GM19438 (cell line): ENCODE measurements around the gene ITGA2.
A peak's percentile ranks its signal among the peaks of the same experiment; 100 is the strongest.

Experiments used
- ATAC-seq: cut with Tn5 transposase; IDR thresholded peaks from one replicate; pipeline ENCODE4 v1.9.1; 2021; ENCODE audit warnings: low read depth; ENCODE audit not compliant: unreplicated experiment

The ITGA2 gene

DNA sequence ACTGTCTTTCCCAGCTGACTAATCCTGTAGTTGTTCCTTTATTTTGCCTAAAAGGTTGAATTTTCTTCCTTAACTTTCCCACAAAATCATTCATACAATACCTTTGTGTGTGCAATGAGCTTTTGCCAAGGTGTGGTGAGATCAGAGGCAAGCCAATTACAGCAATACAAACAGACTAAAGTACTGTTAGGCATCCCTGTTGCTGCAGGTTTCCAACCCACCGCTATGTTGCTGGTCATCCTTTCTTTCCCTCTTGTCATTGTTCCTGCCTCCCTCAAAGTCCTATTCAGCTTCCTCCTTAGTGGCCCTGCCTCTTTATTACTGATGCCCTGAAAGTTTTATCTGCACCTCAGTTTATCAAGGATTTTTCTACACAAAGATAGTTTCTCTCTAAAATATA, 22.1 kb downstream of the ITGA2 start:
- no peak for ATAC-seq

DNA sequence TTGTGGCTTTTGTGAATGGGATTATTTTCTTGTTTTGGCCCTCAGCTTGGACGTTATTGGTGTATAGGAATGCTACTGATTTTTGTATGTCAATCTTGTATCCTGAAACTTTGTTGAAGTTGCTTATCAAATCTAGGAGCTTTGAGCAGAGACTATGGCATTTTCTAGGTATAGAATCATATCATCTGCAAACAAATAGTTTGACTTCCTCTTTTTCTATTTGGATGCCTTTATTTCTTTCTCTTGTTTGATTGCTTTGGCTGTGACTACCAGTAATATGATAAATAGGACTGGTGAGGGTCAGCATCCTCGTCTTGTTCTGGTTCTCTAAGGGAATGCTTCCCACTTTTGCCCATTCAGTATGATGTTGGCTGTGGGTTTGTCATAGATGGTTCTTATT, 24.7 kb downstream of the ITGA2 start:
- ATAC-seq = no peak

DNA sequence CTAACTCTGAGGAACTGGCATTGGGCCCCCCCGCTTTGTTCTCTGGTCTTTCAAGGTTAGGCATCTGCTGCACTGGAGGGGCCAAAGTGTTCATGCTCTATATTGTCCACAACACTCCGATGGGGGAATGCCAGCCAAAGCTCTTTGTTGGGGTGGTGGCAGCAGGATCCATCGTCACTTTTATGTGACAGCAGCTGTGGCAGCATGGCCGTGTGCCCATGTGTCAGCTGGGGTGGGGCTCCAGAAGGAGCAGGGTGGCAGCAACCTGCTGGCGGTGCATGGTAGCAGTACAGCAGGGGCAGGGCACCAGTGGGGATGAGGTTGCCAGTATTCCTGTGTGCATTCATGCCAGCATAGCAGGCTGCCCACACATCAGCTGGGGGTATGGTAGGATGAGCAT, 28.2 kb downstream of the ITGA2 start:
- ATAC-seq = no peak

DNA sequence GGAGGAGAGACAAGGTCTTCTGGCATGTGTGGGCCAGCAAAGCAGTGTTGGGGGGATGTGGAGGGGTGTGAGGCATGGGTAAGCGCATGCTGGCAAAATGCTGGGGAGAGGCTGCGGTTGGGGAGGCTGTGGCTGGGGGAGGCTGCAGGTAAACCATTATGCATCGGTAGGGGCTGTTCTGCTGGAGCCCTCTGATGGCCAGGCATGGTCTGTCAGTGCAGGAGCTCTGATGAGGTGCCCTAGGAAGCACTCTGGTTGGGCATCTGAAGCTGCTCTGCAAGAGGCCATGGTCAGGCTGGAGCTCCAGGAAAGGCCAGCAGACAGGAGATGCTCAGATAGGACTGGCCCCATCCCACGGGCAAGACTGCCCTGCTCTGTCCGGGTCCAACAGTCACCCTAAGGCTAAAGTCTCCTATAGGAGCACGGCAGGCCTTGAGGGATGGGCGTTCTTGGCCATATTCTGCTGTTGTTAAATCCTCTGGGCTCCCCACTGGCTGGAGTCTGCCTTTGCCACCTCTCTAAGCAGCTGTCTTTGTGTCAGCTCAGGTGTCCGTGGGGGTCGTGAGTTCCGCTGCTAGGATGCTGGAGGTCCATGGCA, 28.7 kb downstream of the ITGA2 start:
- no peak for ATAC-seq

DNA sequence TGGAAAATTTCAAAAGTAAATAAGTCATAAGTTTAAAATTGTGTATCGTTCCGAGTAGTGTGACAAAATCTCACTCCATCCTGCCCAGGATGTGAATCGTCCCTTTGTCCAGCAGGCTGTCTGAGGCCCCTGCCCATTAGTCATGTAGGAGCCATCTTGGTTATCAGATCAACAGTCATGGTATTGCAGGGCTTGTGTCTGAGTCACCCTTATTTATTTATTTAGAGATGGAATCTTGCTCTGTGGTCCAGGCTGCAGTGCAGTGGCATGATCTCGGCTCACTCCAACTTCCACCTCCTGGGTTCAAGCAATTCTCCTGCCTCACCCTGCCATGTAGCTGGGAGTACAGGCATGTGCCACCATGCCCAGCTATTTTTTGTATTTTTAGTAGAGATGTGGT, 30.2 kb downstream of the ITGA2 start:
- no peak for ATAC-seq

DNA sequence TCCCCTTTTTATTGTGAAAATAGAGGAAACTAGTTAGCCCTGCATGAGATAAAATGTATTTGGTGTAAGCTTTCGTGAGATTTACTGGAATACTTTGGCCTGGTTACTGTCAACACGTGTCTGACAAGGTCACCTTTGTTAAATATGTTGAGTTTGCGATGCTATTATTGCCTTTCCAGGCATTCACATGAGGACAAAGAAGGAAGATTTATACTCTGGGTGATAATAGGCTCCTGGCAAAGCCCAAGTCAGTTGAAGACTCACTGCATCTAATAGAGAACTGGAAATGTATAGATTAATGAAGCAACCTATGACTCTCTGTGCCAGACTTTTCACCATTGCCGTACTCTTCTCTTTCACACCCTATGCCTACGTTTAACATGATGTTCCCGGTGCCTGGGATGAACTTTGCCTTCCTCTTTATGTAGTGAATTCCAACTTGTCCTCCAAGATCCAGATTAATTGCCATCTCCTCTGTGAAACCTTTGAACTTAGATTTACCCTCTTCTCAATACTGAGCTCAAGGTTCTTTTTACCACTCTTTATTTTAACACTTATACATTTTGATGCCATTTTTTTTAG, 33.9 kb downstream of the ITGA2 start:
- no peak for ATAC-seq

DNA sequence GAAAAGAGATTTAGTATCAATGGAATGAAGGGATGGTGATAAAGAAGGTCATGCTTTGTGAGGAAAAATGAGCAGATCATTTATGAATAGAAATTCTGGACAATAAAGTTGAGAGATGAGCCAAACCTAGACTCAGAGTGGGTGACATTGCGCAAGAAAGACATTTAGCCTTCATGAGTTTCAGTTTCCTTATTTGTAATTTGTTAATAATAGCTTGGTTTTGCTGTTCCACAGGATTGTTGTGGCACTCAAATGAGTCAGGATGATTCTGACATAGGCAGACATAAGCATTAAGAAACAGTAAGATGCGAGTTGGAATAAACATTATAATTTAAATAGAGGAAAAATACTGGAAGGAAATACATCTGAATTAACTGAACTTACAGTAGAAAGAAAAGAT, 34.8 kb downstream of the ITGA2 start:
- ATAC-seq = no peak

DNA sequence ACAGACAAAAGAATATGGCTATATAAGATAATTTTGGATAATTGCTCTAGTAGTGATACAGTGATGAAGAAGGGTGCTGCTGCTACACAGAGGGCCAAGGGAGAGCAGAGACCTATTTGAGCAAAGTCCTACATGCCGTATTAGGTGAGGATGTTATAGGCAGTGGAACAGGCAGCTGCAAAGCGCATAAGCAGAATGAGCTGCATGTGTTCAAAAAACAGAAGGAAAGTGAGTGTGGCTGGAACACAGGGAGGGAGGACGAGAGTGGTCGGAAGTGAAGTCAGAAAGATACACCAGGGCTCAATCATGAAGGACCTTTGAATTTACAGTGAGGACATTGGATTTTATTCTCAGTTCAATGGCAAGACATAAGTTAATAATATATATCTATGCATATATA, 35.4 kb downstream of the ITGA2 start:
- no peak for ATAC-seq

DNA sequence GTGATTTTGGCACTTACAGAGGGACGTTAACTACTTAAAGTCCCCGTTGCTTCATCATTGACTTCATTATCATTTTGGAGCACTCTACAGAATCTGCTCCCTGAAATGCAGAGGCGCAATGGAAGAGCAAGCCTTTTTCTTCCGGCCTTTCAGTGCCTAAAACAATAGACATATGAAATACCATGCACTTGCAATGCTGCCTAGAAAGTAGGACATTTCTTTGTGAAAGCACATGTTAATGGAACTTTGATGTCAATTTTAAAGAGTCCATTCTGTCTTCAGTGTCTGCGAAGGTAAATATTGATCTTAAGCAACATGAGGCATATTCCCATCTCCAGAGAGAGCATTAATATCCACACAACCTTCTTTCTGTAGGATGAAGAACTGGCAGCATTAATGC, 36.3 kb downstream of the ITGA2 start:
- ATAC-seq = no peak

DNA sequence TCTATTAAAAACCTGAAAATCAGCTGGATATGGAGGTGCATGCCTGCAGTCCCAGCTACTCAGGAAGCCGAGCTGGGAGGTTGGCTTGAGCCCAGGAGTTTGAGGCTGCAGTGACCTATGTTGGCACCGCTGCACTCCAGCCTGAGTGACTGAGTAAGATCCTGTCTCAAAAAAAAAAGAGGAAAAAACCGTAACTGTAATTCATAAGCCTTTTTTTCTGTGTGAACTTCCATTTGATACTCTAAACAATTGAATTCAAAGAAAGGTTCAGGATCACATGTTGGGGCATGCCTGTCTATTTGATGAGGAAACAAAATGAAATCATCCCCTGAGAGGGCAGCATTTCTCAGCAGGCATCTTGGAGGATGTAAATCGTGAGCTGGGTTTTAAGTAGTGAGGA, 38.8 kb downstream of the ITGA2 start:
- no peak for ATAC-seq

DNA sequence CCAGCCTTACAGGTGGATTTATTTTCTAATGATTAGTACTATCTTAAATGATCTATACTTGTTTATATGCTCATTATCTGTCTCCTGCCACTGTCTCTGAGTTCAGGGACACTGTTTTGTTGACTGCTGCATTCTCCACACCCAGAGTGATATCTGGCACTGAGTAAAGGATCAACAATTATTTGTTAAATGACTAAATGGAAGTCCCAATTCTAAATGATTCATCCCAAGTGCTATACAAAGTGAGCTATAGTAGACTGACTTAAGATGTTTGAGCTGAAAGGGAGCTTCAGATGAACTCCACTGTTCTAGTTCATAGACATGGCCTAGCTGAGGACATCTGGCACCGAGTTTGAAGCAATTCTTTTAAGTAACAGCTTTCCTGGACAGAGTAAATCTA, 40.5 kb downstream of the ITGA2 start:
- ATAC-seq = no peak

DNA sequence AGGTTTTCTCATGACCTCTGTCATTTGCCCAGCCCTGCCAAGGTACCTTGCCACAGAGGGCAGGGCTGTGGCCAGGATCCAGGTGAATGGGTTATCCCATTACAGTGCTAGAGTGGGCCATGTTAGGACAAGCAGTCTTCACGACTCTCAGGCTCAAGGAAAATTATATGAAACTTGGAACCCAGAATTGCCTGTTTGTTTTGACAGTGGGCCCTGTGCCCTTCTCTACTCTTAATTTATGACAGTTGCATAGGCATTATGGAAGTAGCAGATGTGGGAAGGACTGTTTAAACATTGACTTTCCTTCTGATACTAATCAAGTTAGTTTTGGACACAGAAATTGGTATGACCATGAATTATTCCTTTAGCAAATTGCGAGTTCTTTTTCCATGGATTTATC, 41.7 kb downstream of the ITGA2 start:
- ATAC-seq = no peak

DNA sequence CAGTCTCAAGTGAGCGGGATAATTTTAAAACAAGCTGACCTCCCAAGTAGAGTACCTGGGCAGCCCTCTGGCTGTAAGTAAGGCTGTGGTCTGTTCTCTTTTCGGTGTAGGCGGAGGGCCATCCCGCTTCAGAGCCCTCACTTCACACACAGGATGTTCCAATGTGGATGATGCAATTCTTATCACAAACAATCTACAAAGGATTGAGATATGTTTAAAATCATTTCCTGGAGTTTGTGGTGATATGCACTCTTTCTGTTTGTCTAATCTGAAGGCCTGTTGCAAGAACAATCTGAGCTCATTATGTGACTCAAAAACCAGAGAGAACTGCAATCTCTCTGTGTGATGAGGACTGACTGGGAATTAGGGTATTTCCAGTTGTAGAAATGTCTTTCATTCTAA, 42.5 kb downstream of the ITGA2 start:
- ATAC-seq = no peak

DNA sequence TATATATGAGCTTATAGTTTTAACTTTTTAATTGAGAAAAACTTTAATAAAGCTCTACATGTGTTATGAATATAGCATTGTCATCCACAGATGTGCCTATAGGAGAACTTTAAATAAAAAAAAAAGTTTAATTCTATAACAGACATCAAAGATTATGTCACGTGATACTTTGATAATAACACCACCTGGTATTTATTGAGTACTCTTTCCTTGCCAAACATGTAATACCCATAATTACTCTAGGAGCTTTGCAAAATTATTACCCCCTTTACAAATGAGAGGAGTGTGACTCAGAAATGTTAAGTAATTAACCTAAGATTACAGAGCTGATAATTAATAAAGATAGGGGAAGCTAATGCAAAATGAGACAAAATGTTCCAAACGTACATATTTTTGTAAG, 43.0 kb downstream of the ITGA2 start:
- ATAC-seq = no peak

DNA sequence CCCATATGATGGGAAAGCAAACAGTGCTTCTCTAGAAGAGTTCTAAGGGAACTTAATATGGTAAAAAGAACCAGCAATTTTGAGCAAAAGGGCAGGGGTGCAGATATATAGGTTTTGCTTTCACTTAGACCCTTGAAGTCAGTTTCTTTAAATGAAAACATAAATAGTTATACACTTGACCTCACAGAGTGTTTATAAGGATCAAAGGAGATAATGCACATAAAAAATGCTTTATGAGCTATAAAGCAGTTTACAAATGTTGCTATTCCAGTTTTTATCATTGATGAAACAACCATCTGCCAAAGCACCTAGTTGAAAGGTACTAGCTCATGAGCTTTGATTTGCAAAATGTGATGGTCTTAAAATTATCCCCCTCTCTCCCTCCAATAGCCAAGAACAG, 45.7 kb downstream of the ITGA2 start:
- ATAC-seq = no peak

DNA sequence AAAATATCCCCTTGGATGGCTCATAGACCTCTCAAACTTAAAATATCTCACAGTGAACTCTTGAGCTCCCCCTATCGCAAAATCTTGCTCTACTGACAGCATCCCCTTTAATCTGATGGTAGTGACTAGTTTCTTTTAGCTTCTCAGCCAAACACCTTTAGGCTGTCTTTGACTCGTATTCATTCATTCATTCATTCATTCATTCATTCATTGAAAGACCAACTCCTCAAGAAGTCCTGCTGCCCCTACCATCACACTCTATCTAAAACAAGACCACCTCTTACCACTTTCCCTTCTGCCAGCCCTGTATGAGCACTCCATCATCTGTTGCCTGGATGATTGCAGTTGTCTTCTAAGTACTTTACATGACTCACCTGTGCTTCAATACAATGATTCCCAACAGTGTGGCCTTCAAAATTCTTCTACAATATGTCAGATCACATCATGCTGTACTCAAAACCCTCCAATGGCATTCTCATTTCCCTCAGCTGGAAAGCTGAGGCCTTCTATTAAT, 46.8 kb downstream of the ITGA2 start:
- ATAC-seq = no peak

DNA sequence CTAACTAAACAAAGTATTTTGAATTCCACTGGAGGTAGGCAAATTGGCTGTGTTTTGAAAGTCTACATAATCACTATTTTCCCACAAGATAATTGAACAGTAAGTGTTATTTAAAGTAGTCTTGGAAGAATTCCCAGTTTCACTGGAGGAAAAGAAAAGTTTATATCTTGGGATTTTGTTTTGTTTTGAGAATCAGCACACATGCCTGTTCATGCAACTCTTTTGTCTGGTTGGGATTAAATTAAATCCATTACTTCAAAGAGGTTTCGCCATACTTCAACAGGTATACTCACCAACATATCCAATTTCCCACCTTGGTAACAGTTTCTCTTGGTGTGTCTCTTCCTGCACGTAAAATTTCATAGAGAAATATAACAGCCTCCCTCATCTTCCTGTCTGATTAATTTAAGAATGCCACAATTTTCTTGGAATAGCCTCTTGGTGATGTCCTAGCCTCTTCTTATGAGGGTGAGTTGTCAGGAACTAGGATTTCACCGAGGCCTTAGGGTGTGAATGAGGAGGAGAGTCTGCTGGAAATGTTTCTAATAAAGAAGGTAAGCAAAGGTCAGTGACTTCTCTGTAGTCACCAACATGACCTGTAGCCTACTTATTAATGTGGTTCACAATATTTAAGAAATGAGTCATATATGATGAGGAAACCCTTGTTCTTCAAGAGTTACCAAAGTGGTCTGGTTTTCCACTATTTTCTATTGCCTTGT, 48.1 kb downstream of the ITGA2 start:
- ATAC-seq = no peak

DNA sequence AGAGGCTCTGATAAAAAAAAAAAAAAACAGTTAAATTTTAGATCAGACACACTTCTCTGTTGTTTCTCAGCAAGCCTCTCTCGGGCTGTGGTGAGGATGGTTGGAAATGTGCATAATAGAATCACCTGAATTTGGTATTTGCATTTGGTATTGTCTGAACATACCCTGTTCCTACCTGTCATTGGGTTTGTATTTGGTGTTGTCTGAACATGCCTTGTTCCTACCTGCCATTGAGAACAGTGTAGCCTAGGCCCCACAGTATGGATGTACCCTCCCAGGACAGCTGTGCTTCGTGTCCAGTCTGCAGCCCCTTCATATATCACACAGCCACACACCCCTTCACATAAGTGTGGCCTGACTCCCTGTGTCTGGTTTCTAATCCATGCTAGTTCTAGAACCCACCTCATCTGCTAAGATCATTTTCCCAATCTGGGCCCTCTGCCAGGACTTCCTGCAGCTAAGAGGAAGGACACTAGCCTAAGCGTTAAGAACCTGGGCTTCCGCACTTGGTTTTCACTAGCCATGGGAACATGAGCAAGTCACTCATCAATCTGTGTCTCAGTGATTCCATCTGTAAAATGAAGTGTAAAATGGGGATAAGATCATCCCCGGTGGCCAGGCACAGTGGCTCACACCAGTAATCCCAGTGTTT, 49.2 kb downstream of the ITGA2 start:
- no peak for ATAC-seq

DNA sequence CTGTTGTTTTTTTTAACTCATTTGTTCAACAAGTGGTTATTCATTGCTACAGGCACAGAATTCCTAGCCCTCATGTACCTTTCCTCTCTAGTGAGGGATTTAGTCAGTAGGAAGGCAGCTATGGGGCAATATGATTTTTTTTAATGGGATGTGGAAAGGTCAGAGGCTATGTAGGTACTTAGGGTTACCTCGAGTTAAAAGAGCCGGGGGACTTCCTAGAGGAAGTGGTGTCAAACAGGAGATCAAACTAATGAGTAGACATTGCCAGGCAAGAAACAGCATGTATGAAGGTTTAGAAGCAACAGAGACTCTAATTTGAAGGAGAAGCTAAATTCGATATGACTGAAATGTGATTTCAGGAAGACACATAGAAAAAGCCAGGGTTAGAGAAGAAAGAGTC, 50.7 kb downstream of the ITGA2 start:
- no peak for ATAC-seq

DNA sequence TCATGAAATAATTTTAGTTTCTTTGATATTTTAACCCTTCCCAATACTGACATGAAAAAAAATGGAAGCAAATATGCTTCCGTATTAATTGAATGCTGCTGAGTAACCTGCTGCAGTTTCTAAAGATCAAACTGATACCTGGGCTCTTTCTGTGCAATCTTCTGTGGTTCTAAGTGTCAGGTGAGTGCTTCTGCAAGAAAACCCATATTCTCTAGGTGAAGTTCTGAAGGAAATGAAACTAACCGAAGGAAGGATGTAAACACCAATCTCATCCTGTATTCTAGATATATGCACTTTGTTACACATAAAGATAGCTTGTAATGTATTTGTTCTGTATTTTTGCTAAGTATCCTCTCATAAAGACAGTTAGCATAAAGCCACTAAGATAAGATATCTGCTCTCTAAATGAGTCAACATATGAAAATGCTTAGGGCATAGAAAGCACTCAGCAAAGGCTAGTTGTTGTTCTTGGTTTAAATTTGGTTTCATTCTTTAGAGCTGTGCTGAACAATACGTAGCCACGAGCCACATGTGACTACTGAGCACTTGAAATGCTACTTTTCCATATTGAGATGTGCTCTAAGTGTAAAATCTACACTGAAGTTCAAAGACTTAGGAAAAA, 52.0 kb downstream of the ITGA2 start:
- ATAC-seq = peak; percentile 98

DNA sequence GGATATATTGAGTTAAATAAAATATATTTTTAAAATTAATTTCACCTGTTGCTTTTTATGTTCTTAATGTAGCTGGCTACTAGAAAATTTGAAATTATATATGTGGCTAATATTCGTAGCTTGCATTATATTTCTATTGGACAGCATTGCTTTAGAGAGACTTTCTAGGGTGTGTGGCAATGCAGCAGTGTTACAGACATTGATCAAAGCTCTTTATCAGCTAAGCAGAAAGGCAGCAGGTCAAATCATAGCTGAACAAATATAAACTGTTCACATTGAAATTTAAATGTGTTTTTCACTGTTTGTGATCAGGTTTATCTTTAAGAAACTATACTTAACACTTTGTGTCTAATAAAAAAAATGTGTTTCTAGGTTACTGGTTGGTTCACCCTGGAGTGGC, 52.6 kb downstream of the ITGA2 start:
- ATAC-seq = no peak
